Astrocyte (in vitro differentiated cells and primary cell): ENCODE data around the gene SEPTIN12. TPM values are rescaled to one million over a fixed set of nuclear protein-coding genes. Genes with fewer than 3 reads are reported as not detected.

ENCODE experiments used
- DNase-seq: peaks from one replicate; pipeline ENCODE4 v3.0.0-alpha.2; 2010; ENCODE audit warnings: low read depth
- FAIRE-seq: peaks from 2 replicates; lab custom pipeline; 2011; peaks lifted over from hg19 to GRCh38; lab: Jason Lieb, UNC
- H2AFZ ChIP-seq: 2 replicates; pipeline ENCODE4 v1.6.0; 2012; ENCODE audit warnings: low read depth, low read length, inconsistent platforms
- H3K27ac ChIP-seq: 2 replicates; pipeline ENCODE4 v1.5.1; 2011; ENCODE audit warnings: low read depth, low read length, inconsistent platforms
- H3K27me3 ChIP-seq: 2 replicates; pipeline ENCODE4 v1.6.0; 2011; ENCODE audit warnings: low read length, inconsistent platforms; ENCODE audit not compliant: insufficient read depth
- H3K36me3 ChIP-seq: 2 replicates; pipeline ENCODE4 v1.5.1; 2011; ENCODE audit warnings: low read length, inconsistent platforms; ENCODE audit not compliant: insufficient read depth
- H3K4me1 ChIP-seq: 2 replicates; pipeline ENCODE4 v1.5.1; 2011; ENCODE audit warnings: low read length, inconsistent platforms; ENCODE audit not compliant: insufficient read depth
- H3K4me2 ChIP-seq: 2 replicates; pipeline ENCODE4 v1.6.0; 2012; ENCODE audit warnings: low read length, inconsistent platforms
- H3K4me3 ChIP-seq: 2 replicates; pipeline ENCODE4 v1.5.1; 2011; ENCODE audit warnings: low read depth, mild to moderate bottlenecking, low read length, inconsistent platforms; ENCODE audit not compliant: insufficient read depth
- H3K79me2 ChIP-seq: 2 replicates; pipeline ENCODE4 v1.6.0; 2012; ENCODE audit warnings: mild to moderate bottlenecking, low read length, inconsistent platforms; ENCODE audit not compliant: insufficient read depth
- H3K9ac ChIP-seq: 2 replicates; pipeline ENCODE4 v1.6.0; 2012; ENCODE audit warnings: mild to moderate bottlenecking, low read length, inconsistent platforms
- H3K9me3 ChIP-seq: 2 replicates; pipeline ENCODE4 v1.5.1; 2012; ENCODE audit warnings: low read depth, mild to moderate bottlenecking, low read length, inconsistent platforms; ENCODE audit not compliant: insufficient read depth
- H4K20me1 ChIP-seq: 2 replicates; pipeline ENCODE4 v1.6.0; 2012; ENCODE audit warnings: low read length, inconsistent platforms; ENCODE audit not compliant: insufficient read depth
- H3K27ac Mint-ChIP-seq: one replicate; pipeline ENCODE4 v1.8.0; 2021; ENCODE audit warnings: mild to moderate bottlenecking, mixed read lengths; ENCODE audit not compliant: unreplicated experiment
- H3K27me3 Mint-ChIP-seq: one replicate; pipeline ENCODE4 v1.8.0; 2021; ENCODE audit warnings: low read depth, mixed read lengths; ENCODE audit not compliant: unreplicated experiment
- H3K36me3 Mint-ChIP-seq: one replicate; pipeline ENCODE4 v1.8.0; 2021; ENCODE audit warnings: low read depth, mixed read lengths; ENCODE audit not compliant: unreplicated experiment
- H3K4me1 Mint-ChIP-seq: one replicate; pipeline ENCODE4 v1.8.0; 2021; ENCODE audit warnings: low read depth, mixed read lengths; ENCODE audit not compliant: unreplicated experiment
- H3K4me3 Mint-ChIP-seq: one replicate; pipeline ENCODE4 v1.8.0; 2021; ENCODE audit warnings: mild to moderate bottlenecking, moderate library complexity, mixed read lengths; ENCODE audit not compliant: unreplicated experiment
- H3K9me3 Mint-ChIP-seq: one replicate; pipeline ENCODE4 v1.8.0; 2021; ENCODE audit warnings: mild to moderate bottlenecking, mixed read lengths; ENCODE audit not compliant: unreplicated experiment
- EZH2 ChIP-seq: IDR thresholded peaks from 2 replicates; pipeline ENCODE4 v1.6.1; 2012; ENCODE audit warnings: mild to moderate bottlenecking, low read length, inconsistent platforms; ENCODE audit not compliant: insufficient read depth
- total RNA-seq: library from RNA; stranded (reverse); gene quantifications from 2 replicates; pipeline ENCODE4 v1.2.1, GENCODE V29; 2021
- TF ChIP-seq, protein P1 (sequence below): IDR thresholded peaks from 2 replicates; pipeline ENCODE4 v1.5.1; 2011; ENCODE audit warnings: low read depth, mild to moderate bottlenecking, inconsistent platforms, low read length, moderate library complexity; ENCODE audit not compliant: insufficient read depth

The SEPTIN12 gene
- total RNA-seq, 1 donor from 2014 or later = 5.9 TPM

GRCh38 chr16:4790261-4790660, 2.1 kb upstream of the SEPTIN12 start:
- H3K27ac Mint-ChIP-seq = no peak overlapping the region
- DNase-seq (no peak), FAIRE-seq (no peak)
- TF ChIP-seq, protein P1, sequence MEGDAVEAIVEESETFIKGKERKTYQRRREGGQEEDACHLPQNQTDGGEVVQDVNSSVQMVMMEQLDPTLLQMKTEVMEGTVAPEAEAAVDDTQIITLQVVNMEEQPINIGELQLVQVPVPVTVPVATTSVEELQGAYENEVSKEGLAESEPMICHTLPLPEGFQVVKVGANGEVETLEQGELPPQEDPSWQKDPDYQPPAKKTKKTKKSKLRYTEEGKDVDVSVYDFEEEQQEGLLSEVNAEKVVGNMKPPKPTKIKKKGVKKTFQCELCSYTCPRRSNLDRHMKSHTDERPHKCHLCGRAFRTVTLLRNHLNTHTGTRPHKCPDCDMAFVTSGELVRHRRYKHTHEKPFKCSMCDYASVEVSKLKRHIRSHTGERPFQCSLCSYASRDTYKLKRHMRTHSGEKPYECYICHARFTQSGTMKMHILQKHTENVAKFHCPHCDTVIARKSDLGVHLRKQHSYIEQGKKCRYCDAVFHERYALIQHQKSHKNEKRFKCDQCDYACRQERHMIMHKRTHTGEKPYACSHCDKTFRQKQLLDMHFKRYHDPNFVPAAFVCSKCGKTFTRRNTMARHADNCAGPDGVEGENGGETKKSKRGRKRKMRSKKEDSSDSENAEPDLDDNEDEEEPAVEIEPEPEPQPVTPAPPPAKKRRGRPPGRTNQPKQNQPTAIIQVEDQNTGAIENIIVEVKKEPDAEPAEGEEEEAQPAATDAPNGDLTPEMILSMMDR = no peak
- no peak for TF ChIP-seq EZH2
- peaks cover 5% of the 10 kb centered on the region for H3K36me3 Mint-ChIP-seq
- H3K9me3 Mint-ChIP-seq = peaks cover 5% of the 10 kb centered on the region
- H3K27ac ChIP-seq = no peak overlapping the region
- no peak overlapping the region for H3K9ac ChIP-seq
- H3K4me2 ChIP-seq = no peak overlapping the region
- peaks cover 5% of the 10 kb centered on the region for H3K27me3 Mint-ChIP-seq
- no peaks in the 10 kb centered on the region for H3K36me3 ChIP-seq
- no peaks in the 10 kb centered on the region for H3K27me3 ChIP-seq
- no peaks in the 10 kb centered on the region for H3K4me1 ChIP-seq
- H2AFZ ChIP-seq = no peak overlapping the region
- no peaks in the 10 kb centered on the region for H3K79me2 ChIP-seq
- no peak overlapping the region for H3K4me3 ChIP-seq
- H4K20me1 ChIP-seq = no peaks in the 10 kb centered on the region
- H3K4me3 Mint-ChIP-seq = no peak overlapping the region
- H3K9me3 ChIP-seq = no peaks in the 10 kb centered on the region
- H3K4me1 Mint-ChIP-seq = no peaks in the 10 kb centered on the region

DNA sequence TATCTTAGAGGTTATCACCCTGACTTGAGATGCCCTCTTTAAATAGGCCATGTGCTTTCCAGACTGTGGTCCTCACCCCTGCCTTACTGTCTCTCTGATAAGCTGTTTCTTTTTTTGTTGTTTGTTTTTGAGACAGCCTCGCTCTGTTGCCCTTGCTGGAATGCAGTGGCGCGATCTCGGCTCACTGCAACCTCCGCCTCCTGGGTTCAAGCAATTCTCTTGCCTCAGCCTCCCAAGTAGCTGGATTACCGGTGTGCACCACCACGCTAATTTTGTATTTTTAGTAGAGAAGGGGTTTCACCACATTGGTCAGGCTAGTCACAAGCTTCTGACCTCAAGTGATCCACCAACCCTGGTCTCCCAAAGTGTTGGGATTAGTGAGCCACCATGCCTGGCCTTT, 765 bp upstream of the SEPTIN12 start:
- no peak for FAIRE-seq
- no peak for TF ChIP-seq EZH2
- TF ChIP-seq, protein P1 = no peak
- no peak overlapping the region for H3K27ac Mint-ChIP-seq
- peaks cover 5% of the 10 kb centered on the region for H3K9me3 Mint-ChIP-seq
- peaks cover 9% of the 10 kb centered on the region for H3K27me3 Mint-ChIP-seq
- H3K36me3 ChIP-seq = no peaks in the 10 kb centered on the region
- no peak overlapping the region for H3K4me3 Mint-ChIP-seq
- H3K4me1 Mint-ChIP-seq = no peaks in the 10 kb centered on the region
- H2AFZ ChIP-seq = no peak overlapping the region
- H3K4me1 ChIP-seq = no peaks in the 10 kb centered on the region
- no peak for DNase-seq
- no peaks in the 10 kb centered on the region for H4K20me1 ChIP-seq
- no peak overlapping the region for H3K9ac ChIP-seq
- H3K36me3 Mint-ChIP-seq = peaks cover 7% of the 10 kb centered on the region
- H3K27ac ChIP-seq = no peak overlapping the region
- no peaks in the 10 kb centered on the region for H3K9me3 ChIP-seq
- H3K79me2 ChIP-seq = no peaks in the 10 kb centered on the region
- no peak overlapping the region for H3K4me3 ChIP-seq
- H3K27me3 ChIP-seq = no peaks in the 10 kb centered on the region
- H3K4me2 ChIP-seq = no peak overlapping the region

DNA sequence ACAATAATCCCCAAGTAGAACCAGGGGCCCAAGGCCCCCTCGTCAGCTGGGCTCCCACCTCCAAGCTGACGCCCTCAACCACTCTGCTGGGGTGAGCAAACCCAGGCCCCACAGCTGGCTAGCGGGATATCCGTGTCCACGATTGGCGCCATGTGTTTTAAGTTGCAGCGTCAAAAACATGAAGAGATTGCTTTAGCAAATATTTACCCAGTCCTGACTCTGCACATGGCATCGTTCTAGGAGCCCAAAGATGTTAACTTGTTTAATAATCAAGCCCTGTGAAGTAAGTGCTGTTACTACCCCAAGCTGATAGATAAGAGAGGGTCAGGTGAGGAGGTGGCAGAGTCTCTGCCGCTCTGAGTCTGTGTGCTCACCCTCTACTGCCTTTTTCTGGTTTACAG, 344 bp upstream of the SEPTIN12 start:
- Histone ChIP-seq H3K36me3 (no peaks in the 10 kb centered on the region), H3K4me1 (no peaks in the 10 kb centered on the region), H3K9me3 (no peaks in the 10 kb centered on the region), H3K79me2 (no peaks in the 10 kb centered on the region), H3K4me3 (no peak overlapping the region), H3K27ac (no peak overlapping the region), H3K4me2 (no peak overlapping the region), H3K27me3 (no peaks in the 10 kb centered on the region), H3K9ac (no peak overlapping the region), H4K20me1 (no peaks in the 10 kb centered on the region), H2AFZ (no peak overlapping the region)
- TF ChIP-seq EZH2 = no peak
- TF ChIP-seq, protein P1 = no peak
- H3K27ac Mint-ChIP-seq = no peak overlapping the region
- no peaks in the 10 kb centered on the region for H3K4me1 Mint-ChIP-seq
- peaks cover 9% of the 10 kb centered on the region for H3K27me3 Mint-ChIP-seq
- FAIRE-seq (no peak), DNase-seq (no peak)
- peaks cover 7% of the 10 kb centered on the region for H3K36me3 Mint-ChIP-seq
- peaks cover 5% of the 10 kb centered on the region for H3K9me3 Mint-ChIP-seq
- no peak overlapping the region for H3K4me3 Mint-ChIP-seq
